Measurements from ENCODE around the gene ADCY5. TPM values are rescaled to one million over a fixed set of nuclear protein-coding genes. Genes with fewer than 3 reads are reported as not detected.

Gene ADCY5
- polyA plus RNA-seq, 1 donor: 10.6 TPM

- DNase-seq: no peak
- no peak overlapping the region for H3K4me3 ChIP-seq (ENCODE audit: low read length)
- no peaks in the 10 kb centered on the region for H3K9me3 ChIP-seq (ENCODE audit: control insufficient read depth, low read depth, low read length)
- WGBS (ENCODE audit: insufficient coverage, low lambda C conversion rate): no CpG with 5 or more reads among the region's 8 CpGs
- no peaks in the 10 kb centered on the region for H3K27me3 ChIP-seq (ENCODE audit: control insufficient read depth, insufficient read depth, low read length)
- H3K27ac ChIP-seq (ENCODE audit: low read length): no peak overlapping the region
- H3K4me1 ChIP-seq (ENCODE audit: control insufficient read depth, insufficient read depth, low read length): peaks cover 14% of the 10 kb centered on the region
- no peaks in the 10 kb centered on the region for H3K36me3 ChIP-seq (ENCODE audit: control insufficient read depth, insufficient read depth, low read length)
Observed at GRCh38 chr3:123420416-123420968, 28.4 kb downstream of the ADCY5 start.

- DNase-seq: no peak
- H3K27me3 ChIP-seq (ENCODE audit: control insufficient read depth, insufficient read depth, low read length): no peaks in the 10 kb centered on the region
- no peak overlapping the region for H3K27ac ChIP-seq (ENCODE audit: low read length)
- H3K4me3 ChIP-seq (ENCODE audit: low read length): no peak overlapping the region
- no CpG with 5 or more reads among the region's 7 CpGs for WGBS (ENCODE audit: insufficient coverage, low lambda C conversion rate)
- H3K9me3 ChIP-seq (ENCODE audit: control insufficient read depth, low read depth, low read length): no peaks in the 10 kb centered on the region
- H3K36me3 ChIP-seq (ENCODE audit: control insufficient read depth, insufficient read depth, low read length): no peaks in the 10 kb centered on the region
- H3K4me1 ChIP-seq (ENCODE audit: control insufficient read depth, insufficient read depth, low read length): peaks cover 20% of the 10 kb centered on the region
Observed at GRCh38 chr3:123419850-123420297, 29.0 kb downstream of the ADCY5 start.

- no peaks in the 10 kb centered on the region for H3K27me3 ChIP-seq (ENCODE audit: control insufficient read depth, insufficient read depth, low read length)
- H3K4me3 ChIP-seq (ENCODE audit: low read length): no peak overlapping the region
- no peaks in the 10 kb centered on the region for H3K9me3 ChIP-seq (ENCODE audit: control insufficient read depth, low read depth, low read length)
- peaks cover 23% of the 10 kb centered on the region for H3K4me1 ChIP-seq (ENCODE audit: control insufficient read depth, insufficient read depth, low read length)
- H3K27ac ChIP-seq (ENCODE audit: low read length): no peak overlapping the region
- 96% methylated on average over 5 of the region's 20 CpGs for WGBS (ENCODE audit: insufficient coverage, low lambda C conversion rate)
- no peaks in the 10 kb centered on the region for H3K36me3 ChIP-seq (ENCODE audit: control insufficient read depth, insufficient read depth, low read length)
- DNase-seq: no peak
Observed at GRCh38 chr3:123419181-123419849, 29.6 kb downstream of the ADCY5 start.

- H3K4me3 ChIP-seq (ENCODE audit: low read length): no peak overlapping the region
- H3K27me3 ChIP-seq (ENCODE audit: control insufficient read depth, insufficient read depth, low read length): no peaks in the 10 kb centered on the region
- peaks cover 34% of the 10 kb centered on the region for H3K4me1 ChIP-seq (ENCODE audit: control insufficient read depth, insufficient read depth, low read length)
- WGBS (ENCODE audit: insufficient coverage, low lambda C conversion rate): no CpG with 5 or more reads among the region's 6 CpGs
- H3K9me3 ChIP-seq (ENCODE audit: control insufficient read depth, low read depth, low read length): no peaks in the 10 kb centered on the region
- H3K27ac ChIP-seq (ENCODE audit: low read length): no peak overlapping the region
- DNase-seq: no peak
- no peaks in the 10 kb centered on the region for H3K36me3 ChIP-seq (ENCODE audit: control insufficient read depth, insufficient read depth, low read length)
Observed at GRCh38 chr3:123416647-123417046, 32.2 kb downstream of the ADCY5 start.

GRCh38 chr3:123416173-123416572, 32.7 kb downstream of the ADCY5 start:
- no peak overlapping the region for H3K4me3 ChIP-seq (ENCODE audit: low read length)
- WGBS (ENCODE audit: insufficient coverage, low lambda C conversion rate): 80% methylated on average over 1 of the region's 4 CpGs
- no peaks in the 10 kb centered on the region for H3K9me3 ChIP-seq (ENCODE audit: control insufficient read depth, low read depth, low read length)
- H3K27me3 ChIP-seq (ENCODE audit: control insufficient read depth, insufficient read depth, low read length): no peaks in the 10 kb centered on the region
- no peak overlapping the region for H3K27ac ChIP-seq (ENCODE audit: low read length)
- H3K4me1 ChIP-seq (ENCODE audit: control insufficient read depth, insufficient read depth, low read length): peaks cover 38% of the 10 kb centered on the region
- DNase-seq: no peak
- H3K36me3 ChIP-seq (ENCODE audit: control insufficient read depth, insufficient read depth, low read length): no peaks in the 10 kb centered on the region

GRCh38 chr3:123414973-123415775, 33.7 kb downstream of the ADCY5 start:
- H3K27ac ChIP-seq (ENCODE audit: low read length): no peak overlapping the region

GRCh38 chr3:123412811-123413604, 35.9 kb downstream of the ADCY5 start:
- DNase-seq: no peak
- Histone ChIP-seq H3K27me3 (ENCODE audit: control insufficient read depth, insufficient read depth, low read length) (no peaks in the 10 kb centered on the region), H3K4me1 (ENCODE audit: control insufficient read depth, insufficient read depth, low read length) (peaks cover 67% of the 10 kb centered on the region), H3K9me3 (ENCODE audit: control insufficient read depth, low read depth, low read length) (no peaks in the 10 kb centered on the region), H3K4me3 (ENCODE audit: low read length) (no peak overlapping the region), H3K27ac (ENCODE audit: low read length) (peak overlapping the region; percentile 47), H3K36me3 (ENCODE audit: control insufficient read depth, insufficient read depth, low read length) (no peaks in the 10 kb centered on the region)
- no CpG with 5 or more reads among the region's 21 CpGs for WGBS (ENCODE audit: insufficient coverage, low lambda C conversion rate)

More at GRCh38 chr3:123414973-123415775, 33.7 kb downstream of the ADCY5 start:
- Histone ChIP-seq H3K36me3 (ENCODE audit: control insufficient read depth, insufficient read depth, low read length) (no peaks in the 10 kb centered on the region), H3K9me3 (ENCODE audit: control insufficient read depth, low read depth, low read length) (no peaks in the 10 kb centered on the region), H3K4me3 (ENCODE audit: low read length) (no peak overlapping the region), H3K4me1 (ENCODE audit: control insufficient read depth, insufficient read depth, low read length) (peaks cover 48% of the 10 kb centered on the region), H3K27me3 (ENCODE audit: control insufficient read depth, insufficient read depth, low read length) (no peaks in the 10 kb centered on the region)
- DNase-seq: peak in 1 of 2 donors; percentile 42
- 85% methylated on average over 2 of the region's 18 CpGs for WGBS (ENCODE audit: insufficient coverage, low lambda C conversion rate)

- DNase-seq: peak in 1 of 2 donors; percentile 31
- H3K9me3 ChIP-seq (ENCODE audit: control insufficient read depth, low read depth, low read length): no peaks in the 10 kb centered on the region
- no peaks in the 10 kb centered on the region for H3K27me3 ChIP-seq (ENCODE audit: control insufficient read depth, insufficient read depth, low read length)
- H3K27ac ChIP-seq (ENCODE audit: low read length): peak overlapping the region; percentile 97
- no peaks in the 10 kb centered on the region for H3K36me3 ChIP-seq (ENCODE audit: control insufficient read depth, insufficient read depth, low read length)
- H3K4me1 ChIP-seq (ENCODE audit: control insufficient read depth, insufficient read depth, low read length): peaks cover 67% of the 10 kb centered on the region
- no peak overlapping the region for H3K4me3 ChIP-seq (ENCODE audit: low read length)
- no CpG with 5 or more reads among the region's 9 CpGs for WGBS (ENCODE audit: insufficient coverage, low lambda C conversion rate)
Observed at GRCh38 chr3:123412076-123412475, 36.8 kb downstream of the ADCY5 start.

GRCh38 chr3:123411340-123412040, 37.4 kb downstream of the ADCY5 start:
- Histone ChIP-seq H3K27me3 (ENCODE audit: control insufficient read depth, insufficient read depth, low read length) (no peaks in the 10 kb centered on the region), H3K27ac (ENCODE audit: low read length) (peak overlapping the region; percentile 97), H3K4me3 (ENCODE audit: low read length) (no peak overlapping the region), H3K4me1 (ENCODE audit: control insufficient read depth, insufficient read depth, low read length) (peaks cover 72% of the 10 kb centered on the region), H3K36me3 (ENCODE audit: control insufficient read depth, insufficient read depth, low read length) (no peaks in the 10 kb centered on the region), H3K9me3 (ENCODE audit: control insufficient read depth, low read depth, low read length) (no peaks in the 10 kb centered on the region)
- DNase-seq: peak; percentile 79 to 94
- WGBS (ENCODE audit: insufficient coverage, low lambda C conversion rate): no CpG with 5 or more reads among the region's 9 CpGs

Data from large intestine (tissue), 3 donors.